HG03342 (cell line): ENCODE results near the gene TMEM63C.

Source experiments
- ATAC-seq: cut with Tn5 transposase; IDR thresholded peaks from one replicate; pipeline ENCODE4 v1.9.1; 2021; ENCODE audit warnings: mild to moderate bottlenecking, moderate library complexity; ENCODE audit not compliant: unreplicated experiment

The TMEM63C gene

DNA sequence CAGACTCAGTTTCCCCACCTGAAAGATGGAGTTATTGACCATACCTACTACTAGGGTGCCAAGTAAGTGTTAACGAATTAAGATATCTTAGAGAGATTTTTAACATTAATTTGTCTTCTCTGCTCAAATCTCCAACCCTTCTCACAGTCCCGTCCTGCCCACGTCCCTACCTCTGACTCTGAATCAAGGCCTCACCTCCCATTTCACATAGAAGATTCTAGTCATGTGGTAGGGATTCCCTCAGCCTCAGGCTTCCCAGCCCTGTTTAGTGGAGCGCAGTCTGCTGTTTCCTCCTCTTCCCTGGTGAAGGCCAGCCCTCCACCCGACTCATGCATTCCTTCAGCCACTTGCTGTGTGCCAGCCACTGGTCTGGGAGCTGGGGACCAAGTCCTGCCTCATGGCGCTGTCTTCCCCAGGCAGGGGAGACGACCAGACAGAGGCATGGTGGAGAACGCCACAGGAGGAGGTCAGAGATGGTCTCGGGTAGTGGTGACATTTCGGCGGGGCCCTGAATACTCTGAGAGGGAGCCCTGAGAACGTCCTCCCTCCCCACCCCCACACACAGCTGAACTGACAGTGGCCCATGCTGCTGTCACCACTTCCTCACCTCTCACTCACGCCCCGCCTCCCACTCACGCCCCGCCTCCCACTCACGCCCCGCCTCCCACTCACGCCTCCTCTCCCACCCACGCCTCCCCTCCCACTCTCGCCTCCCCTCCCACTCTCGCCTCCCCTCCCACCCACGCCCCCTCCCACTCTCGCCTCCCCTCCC is 38.8 kb downstream of the TMEM63C start:
- ATAC-seq = no peak

DNA sequence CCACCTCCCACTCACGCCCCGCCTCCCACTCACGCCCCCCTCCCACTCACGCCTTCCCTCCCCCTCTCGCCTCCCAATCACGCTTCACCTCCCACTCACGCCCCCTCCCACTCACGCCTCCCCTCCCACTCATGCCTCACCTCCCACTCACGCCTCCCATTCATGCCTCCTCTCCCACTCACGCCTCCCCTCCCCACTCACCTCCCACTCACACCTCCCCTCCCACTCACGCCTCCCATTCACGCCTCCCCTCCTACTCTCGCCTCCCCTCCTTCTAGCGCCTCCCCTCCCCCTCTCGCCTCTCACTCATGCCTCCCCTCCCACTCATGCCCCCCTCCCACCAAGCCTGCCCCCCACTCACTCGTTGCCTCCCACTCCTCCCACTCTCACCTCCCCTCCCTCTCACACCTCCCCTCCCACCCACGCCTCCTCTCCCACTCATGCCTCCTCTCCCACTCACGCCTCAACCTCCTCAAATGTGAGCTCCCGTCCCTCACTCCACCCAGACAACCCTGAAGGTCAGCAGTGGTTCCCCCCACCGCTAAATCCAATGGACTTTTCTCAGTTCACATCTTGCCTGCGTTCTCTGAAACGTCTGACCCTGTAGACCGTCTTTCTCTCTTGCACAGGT is 39.8 kb downstream of the TMEM63C start:
- no peak for ATAC-seq

DNA sequence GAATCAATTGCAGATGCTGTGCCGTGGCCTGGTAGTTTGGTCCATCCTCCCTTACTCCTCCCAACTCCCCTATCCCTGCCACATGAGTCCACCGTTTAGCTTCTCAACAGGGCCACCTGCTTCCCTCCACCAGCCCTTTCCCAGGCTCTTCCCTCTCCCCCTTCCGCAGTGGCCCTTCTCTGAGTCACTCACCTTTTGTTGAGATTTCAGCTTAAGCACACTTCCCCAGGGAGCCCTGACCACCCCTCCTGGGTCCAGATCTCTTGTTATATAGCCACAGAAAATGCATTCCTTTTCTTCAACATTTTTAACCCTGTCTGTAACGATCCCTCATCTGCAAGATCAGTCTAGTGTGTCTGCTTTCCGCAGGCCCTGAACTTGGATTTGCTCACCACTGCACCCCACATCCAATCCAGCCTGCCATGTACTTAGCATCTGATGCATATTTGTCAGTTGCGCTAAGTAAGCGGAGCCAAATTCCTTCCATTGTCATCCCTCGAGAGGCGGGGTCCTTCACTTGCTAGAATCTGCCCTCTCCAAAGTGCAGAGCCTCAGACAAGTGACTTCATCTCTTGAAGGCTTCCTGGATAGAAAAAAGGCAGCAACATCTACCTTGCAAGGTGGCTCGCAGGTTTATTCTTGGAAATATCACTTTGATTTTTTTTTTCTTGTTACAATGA is 41.1 kb downstream of the TMEM63C start:
- ATAC-seq = no peak

DNA sequence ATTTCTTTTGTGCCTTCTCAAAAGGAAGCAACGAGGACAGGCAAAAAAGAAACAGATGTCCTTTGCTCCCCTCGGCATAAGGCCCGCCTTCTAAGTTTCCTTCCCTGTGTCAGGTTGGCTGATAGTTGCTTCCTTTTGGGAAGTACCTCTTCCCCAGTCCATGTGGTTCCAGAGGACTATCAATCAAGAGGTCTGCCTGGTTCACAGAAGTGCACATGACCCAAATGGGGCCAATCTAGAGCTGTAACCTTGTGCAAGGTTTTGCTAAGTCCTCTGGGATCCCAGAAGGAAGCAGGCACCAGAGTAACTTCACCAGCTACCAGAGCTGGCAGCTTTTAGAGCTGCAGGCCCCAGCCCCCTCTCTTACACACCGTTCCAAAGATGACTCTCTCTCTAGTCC is 42.6 kb downstream of the TMEM63C start:
- ATAC-seq = no peak

DNA sequence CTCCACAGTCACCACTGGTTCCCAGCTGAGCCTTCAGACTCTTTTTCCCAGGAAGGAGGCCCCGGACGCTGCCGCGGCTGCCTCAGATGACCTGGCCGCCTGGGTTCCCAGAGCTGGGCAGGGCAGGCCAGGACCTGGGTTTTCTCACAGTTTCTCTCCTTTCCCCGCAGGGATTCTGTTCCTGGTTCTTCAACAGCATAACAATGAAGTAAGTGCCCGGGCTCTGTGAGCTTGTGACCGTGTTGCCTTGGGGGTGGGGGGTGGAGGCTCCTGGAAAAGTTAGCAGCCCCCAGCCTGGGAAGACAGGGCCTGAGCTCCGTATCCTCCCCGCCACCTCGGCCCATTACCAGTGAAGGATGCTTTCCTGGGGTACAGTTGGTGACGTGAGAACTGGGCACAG is 43.7 kb downstream of the TMEM63C start:
- ATAC-seq = no peak

DNA sequence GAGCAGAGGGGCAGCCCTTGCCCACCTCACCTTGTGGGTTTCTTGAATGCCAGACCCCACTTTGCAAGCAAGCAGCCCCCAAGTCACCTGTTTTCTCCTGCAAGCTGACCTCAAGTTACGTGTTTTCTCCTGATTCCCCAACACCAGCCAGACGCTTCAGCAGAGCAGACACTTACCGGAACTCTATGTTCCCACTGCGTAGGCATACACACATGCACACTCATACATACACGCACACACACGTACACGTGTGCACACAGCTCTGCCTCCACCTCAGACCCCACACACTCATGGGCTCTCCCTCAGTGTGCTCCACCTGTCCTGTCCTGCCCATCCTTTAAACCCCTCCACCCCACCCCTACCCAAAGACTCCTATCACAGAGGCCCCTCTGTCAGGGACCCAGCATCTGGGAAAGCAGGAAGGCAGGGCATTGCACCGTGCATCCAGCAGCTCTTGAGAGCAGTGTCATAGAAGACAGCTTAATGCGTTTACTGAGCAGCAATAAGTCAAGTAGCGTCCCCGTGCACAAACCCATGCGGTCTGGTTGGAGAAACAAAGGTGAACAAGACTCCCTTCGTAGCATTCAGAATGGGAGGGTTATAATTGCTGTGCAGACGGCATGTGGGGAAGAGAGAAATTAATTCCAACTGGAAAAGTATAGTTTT is 44.4 kb downstream of the TMEM63C start:
- no peak for ATAC-seq

DNA sequence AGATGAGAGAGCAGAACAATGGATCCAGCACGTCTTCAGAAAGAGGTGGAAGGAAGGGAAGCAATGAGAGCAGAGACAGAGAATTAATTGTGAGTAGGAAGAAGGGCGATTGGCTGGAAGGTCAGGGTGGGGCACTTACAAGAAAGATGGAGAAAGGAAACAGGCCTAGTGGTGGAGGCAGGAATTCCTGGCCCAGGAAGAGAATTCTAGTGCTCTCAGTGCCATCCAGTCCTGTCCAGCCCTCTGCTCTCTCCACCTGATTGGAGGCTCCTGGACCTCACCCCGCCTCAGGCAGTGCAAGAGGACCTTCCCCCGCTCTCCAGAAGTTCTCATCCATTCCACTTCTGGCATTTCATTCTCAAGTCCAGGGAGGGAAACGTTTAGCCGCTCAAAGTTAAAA is 46.5 kb downstream of the TMEM63C start:
- ATAC-seq = no peak

DNA sequence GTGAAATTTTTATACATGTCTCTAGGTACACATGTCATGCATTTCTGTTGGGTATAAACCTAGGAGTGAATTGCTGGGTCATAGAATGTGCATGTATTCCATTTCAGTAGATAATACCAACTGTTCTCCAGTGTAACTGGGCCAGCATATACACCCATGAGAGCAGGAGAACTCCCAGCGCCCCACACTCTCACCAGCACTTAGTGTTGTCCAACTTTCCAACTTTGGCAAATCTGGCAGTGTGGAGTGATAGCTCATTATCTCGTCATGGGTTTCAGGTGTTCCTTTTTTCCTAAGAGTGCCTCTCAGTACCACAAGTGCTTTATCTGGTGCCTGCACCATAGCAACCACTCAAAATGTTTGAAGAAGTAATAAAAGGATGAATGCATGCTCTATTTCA is 49.3 kb downstream of the TMEM63C start:
- no peak for ATAC-seq

DNA sequence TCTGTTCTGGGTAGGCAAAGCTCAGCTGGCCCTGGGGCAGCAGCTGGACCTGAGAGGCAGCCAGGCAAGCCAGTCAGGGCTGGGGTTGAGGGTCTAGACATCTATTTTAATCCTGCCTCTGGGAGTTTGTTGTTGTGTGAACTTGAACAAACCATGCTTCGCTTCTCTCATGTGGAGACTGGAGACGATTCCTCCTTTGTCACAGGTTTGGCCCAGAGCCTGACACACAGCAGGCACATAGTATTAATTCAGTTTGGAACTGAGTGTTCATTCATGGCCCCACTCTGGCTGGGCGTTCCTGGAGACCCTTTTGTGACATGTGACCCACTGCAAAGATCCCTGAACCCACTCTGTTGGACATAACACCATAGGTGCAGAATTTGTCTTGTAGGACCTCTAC is 50.1 kb downstream of the TMEM63C start:
- no peak for ATAC-seq

DNA sequence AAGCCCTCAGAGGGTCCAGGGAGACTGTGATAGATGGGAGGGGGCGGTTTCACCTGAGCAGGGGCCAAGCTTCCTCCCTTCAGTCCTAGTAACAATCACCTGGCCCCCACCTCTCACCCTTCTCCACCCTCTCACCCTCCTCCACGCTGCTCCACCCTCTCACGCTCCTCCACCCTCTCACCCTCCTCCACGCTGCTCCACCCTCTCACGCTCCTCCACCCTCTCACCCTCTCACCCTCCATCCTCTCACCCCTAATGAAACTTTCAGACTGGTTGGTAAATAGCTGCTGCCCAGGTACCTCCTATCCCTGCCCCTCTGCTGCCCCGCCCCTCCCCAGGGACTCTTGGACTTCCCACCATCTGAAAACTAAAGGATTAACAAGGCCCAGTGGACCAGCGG is 55.2 kb downstream of the TMEM63C start:
- no peak for ATAC-seq

DNA sequence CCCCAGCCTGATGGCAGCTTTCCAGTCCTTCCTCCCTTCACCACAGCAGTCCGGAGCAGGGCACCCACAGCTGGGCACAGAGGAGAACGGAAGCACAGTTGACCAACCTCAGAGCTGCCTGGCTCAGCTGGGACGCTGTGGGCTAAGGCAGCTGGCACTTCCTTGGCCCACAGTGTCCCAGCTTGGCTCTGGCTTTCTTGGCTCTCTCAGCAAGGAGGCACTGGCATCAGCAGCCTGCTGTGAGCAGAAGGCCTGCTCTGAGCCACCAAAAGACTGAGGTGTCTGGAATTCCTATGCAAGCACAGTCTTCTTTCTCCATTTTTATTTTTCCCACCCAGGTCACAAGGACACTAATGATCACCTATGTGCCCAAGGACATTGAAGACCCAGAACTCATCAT is 56.8 kb downstream of the TMEM63C start:
- no peak for ATAC-seq

DNA sequence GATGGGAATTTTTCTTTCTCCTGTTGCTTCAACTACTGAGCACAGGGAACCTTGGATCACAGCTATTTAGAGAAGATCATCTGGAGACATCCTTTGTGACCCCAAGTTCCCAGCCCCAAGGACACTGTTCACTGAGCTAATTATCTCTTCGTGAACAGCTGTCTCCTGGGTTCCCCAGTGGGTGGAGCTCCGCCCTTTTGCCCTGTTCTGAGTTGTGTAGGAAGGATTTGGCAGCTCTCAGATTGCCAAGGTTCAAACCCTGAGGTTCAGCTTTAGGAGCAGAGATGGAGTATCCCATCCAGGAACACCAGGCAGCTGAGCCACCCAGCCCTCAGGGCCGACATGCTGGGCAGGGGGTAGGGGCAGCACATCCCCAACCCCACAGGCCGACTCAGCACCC is 57.4 kb downstream of the TMEM63C start:
- no peak for ATAC-seq

DNA sequence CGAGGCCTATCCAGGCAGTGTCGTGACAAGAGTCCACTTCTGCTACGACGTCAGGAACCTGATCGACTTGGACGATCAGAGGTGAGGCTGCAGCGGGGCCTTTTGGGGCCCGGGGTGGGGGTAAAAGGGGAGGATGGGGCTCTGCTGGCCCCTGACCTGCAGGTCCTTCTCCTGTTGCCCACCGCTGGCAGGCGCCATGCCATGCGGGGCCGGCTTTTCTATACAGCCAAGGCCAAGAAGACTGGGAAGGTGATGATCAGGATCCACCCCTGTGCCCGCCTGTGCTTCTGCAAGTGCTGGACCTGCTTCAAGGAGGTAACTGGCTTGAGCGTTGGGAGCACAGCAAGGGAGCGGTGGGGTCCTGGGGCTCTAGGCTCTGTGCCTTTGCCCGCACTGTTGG is 57.8 kb downstream of the TMEM63C start:
- no peak for ATAC-seq

DNA sequence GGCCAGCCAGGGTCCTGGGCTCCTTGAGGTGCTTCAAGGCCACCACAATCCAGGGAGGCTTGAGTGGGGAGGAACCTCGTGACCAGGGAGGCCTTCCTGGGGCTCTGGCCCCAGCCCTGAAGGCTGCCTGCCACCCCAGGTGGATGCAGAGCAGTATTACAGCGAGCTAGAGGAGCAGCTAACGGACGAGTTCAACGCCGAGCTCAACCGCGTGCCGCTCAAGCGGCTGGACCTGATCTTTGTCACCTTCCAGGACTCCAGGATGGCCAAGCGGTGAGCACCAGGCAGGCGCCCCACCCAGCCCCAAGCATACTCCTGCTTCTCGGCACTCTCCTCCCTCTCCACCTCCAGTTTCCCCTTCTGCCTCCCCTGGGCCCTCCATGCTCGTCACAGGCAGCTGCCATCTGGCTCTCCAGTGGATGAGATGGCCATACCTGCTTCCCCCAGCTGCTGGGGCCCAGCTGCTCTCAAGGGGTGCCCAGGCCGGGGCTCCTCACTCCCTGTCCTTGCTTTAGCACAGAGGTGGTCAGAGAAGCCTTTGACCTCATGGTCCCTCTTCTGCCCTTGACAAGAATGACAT is 58.8 kb downstream of the TMEM63C start:
- no peak for ATAC-seq

DNA sequence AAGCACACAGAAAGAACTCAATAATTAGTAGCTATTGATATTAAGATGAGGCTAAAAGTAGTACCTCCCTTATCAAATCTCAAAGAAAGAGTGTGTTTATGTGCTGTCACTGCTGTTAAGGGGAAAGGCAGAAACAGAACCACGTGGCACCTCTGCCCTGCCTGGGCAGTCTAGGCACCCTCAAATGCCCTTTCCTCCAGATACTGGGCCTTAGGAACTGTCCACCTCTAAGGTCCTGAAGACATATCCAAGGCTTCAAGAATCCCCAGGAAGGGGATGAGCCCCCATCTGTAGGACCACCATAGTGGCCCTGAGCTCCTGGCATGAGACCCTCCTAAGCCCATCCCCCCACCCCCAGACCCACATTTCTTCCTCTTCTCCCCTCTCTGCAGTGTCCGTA is 60.4 kb downstream of the TMEM63C start:
- ATAC-seq = no peak

DNA sequence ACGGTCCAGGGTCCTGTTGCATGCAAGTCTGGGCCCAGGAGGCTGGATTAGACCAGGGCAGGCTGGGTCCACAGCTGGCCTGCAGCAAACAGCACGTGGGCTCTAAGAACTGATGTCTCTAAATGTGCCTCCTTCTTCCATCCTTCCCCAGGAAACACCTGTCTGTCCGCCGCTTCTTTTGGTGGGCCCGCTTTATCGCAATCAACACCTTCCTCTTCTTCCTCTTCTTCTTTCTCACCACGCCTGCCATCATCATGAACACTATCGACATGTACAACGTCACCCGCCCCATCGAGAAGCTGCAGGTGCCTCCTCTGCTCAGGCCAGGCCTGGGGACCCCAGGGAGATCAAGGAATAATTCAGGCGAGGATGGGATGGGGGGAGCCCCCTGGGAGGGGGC is 61.2 kb downstream of the TMEM63C start:
- ATAC-seq = no peak

DNA sequence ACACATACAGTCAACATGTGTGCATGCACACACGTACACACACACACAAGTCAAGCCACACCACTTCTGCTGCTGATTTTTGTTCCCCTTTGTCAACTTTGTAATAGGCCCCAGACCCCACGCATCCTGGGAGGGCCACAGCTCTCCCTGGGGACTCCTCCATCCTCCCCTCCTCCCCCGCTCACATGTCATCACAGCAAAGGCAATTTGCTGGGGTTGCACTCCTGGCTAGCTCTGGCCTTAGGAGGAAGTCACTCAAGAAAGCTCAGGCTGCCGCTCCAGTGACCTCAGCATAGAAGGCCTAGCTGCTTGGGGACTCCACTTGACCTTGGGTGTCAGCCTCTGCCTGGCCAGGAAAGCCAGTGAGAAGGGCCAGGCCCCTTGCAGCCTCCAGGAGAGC is 62.3 kb downstream of the TMEM63C start:
- ATAC-seq = no peak

DNA sequence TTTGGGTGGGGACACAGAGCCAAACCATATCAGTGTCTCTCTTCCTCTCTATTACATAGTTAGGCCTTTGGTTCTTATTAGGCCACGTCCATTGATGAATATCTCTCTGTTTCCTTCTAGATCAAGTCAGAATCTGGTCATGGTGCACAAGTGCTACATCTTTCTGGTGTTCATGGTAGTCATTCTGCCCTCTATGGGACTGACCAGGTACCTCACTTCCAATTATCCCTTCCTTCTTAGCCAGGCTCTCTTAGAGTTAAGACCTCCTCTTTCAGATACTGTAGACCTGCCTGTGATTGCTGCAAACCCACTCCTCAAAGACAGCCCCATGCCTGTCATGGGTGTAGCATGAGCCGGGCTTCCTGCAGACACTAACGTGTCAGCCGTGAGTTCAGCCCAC is 64.2 kb downstream of the TMEM63C start:
- no peak for ATAC-seq

DNA sequence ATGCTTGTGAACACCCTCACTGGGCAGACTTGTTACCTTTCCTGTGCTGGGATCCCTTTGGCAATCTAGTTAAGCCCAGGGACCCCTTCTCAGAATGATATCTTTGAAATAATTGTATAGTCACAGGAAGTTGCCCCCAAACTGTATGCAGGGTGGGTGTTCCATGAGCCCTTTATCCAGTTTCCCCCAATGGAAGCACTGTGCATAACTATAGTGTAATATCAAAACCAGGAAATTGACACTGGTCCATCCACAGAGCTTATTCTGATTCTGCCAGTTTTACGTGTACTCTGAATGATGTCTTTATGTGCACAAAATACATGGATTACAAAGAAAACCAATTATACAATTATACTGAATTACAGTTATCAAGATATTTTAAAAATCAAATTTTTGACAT is 65.2 kb downstream of the TMEM63C start:
- ATAC-seq = no peak

DNA sequence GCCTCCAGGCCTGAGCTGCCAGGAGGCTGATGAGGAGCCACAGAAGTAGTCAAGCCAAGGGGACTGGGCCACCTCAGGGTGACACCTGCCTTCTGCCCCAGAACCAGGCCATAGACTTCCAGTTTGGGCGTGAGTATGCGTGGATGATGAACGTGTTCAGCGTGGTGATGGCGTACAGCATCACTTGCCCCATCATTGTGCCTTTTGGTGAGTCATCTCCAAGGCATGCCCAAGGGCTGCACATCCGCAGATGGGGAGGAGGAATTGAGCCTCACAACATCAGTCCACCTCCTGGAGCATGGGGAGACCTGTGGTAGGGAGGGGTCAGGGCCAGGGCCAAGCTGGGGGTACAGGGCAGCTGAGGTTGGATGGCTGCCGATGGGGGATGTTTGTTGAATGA is 67.1 kb downstream of the TMEM63C start:
- no peak for ATAC-seq

DNA sequence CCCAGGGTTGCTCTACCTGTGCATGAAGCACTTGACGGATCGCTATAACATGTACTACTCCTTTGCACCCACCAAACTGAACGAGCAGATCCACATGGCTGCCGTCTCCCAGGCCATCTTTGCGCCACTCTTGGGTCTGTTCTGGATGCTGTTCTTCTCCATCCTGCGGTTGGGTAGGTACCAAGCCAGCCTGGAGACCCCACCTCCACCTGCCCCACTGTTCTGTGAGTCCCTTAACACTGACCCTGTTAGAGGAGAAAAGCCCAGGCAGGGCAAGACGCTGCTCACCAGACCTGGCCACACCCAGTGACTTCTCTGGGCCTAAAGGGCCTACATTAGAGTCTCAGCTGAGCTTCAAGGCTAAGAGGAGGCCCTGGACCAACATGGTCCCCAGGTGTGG is 67.7 kb downstream of the TMEM63C start:
- no peak for ATAC-seq
